Suppressor macrophage (primary cell): ENCODE results near the gene CKAP4.

ENCODE experiments used
- DNase-seq, 4 experiments: peaks; one replicate each; pipeline ENCODE4 v3.0.0-alpha.2; 2020 to 2022

CKAP4 gene

DNA sequence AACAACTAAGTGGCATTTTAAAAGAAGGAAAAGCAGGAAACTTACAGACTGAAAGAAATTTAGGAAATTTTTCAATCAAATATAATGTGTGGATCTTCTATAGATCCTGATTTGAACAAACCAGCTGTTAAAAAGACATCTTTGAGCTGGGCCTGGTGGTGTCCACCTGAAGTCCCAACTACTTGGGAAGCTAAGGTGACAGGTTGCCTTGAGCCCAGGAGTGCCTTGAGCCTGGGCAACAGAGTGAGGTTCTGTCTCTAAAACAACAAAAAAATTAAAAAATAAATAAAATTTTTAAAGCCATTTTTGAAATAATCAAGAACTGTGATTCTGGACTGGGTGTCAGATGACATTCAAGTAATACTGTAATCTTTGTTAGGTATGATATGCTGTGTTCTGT, 7.0 kb downstream of the CKAP4 start:
- no peak for DNase-seq

DNA sequence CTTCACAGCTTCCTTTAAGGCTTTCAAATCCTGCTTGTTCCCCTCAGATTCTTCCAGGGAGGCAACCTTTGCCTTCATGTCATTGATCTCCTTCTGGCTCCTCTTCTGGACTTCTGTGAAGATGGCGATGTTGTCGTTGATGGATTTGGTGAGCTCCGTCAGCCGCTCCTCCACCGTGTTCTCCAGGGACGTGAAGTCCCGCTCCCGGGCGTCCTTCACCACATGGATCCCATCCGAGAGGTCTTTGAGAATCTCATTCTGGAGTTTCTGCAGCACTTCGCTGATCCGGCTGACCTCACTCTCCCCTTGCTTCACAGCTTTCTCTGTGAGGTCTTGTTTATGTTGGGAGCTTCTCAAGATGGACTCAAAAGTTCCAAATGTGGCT, 7.9 kb downstream of the CKAP4 start:
- no peak for DNase-seq

DNA sequence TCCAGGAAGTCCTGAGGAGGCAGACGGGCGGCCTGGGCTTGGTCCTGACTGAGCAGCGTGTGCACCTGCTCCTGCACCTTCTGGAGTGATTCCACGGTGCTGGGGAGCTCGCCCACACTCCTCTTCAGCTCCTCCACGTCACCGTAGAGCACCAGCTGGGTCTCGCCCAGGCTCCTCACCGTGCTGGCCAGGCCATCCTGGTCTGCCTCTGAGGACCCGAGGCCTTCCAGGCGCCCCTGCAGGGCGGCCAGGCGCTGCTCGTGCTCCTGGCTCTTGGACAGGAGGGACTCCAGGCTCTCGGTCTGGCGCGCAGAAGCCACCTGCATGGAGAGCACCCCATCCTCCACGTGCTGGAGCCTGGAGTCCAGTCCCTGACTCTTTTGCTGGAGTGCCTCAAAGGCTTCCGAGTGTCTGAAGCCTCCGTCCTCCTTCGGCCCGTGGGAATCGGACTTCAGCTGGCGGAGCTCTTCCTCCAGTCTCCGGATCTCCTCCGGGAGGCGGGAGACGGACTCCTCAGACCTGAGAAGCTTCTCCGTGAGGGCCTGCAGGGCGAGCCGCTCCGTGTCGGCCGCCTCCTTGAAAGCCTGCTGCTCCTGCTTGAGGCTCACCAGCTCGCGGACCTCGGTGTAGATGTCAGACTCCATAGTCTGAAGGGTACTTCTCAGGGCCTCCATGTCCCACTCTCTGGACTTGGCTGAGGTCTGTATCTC, 8.4 kb downstream of the CKAP4 start:
- no peak for DNase-seq

DNA sequence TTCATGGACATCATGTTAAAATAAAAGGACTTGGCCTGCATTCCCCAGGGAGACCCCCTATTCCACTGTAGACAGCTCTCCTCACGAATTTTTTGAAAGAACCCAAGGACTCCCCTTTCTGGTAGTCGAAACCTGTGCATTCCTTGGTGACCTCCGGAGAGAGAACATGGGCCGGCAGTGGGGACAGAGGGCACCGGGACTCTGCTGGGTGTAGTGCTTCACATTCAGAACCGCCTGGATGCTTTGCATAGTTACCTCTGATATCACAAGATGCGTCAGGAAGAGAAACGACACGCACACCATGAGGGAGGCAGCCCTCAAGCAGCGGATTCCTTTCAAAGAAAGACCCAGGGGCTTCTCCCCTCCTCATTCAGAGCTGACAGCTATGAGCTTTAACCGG, 9.7 kb downstream of the CKAP4 start:
- no peak for DNase-seq

DNA sequence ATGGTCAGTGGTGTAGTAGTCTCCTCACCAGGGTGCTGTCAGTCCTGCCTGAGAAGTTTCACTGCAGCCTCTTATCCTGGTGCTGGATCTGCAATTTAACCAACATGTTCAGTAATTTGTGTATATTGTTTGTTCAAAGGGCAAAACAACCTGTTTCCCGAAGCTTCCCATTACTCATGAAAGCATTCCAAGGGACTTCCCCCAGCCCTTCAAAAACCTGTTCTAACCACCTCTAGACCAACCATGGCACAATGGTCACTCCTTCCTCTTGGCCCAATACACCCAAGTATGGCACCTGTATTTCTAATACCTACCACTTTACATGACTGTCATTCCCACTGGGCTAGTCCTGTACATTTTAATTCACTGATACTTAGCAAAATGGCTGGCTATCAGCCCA, 12.1 kb downstream of the CKAP4 start:
- DNase-seq: no peak

DNA sequence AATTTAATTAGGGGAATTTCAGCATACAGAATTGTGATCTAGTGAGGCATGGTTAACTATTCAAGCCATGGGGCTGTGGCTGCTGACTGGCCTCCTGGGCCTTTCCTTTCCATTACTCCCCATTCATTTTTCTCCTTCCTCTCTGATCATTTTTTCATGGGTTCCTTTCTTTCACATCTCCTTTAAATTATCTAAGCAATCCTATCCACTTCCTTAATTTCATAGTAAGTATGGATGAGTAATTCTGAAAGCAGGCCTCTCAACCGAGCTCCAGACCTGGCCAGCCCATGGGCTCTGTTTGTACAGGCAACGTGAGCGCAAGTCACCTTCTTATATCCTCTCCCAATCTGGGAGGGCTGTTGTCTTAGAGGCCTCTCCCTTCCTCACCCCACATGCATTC, 13.4 kb downstream of the CKAP4 start:
- DNase-seq: peak in 3 of 4 experiments; percentile 37 to 55 (median 54)

DNA sequence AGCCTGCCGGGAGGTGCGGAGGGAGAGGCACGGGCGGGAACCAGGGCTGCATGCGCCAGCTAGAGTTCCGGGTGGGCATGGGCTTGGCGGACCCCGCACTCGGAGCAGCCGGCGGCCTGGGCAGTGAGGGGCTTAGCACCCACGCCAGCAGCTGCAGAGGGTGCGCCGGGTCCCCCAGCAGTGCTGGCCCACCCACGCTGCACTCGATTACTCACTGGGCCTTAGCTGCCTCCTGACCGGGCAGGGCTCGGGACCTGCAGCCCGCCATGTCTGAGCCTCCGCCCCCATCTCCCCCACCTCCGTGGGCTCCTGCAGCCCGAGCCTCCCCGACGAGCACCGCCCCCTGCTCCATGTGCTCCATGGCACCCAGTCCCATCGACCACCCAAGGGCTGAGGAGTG, 14.8 kb downstream of the CKAP4 start:
- DNase-seq: no peak

DNA sequence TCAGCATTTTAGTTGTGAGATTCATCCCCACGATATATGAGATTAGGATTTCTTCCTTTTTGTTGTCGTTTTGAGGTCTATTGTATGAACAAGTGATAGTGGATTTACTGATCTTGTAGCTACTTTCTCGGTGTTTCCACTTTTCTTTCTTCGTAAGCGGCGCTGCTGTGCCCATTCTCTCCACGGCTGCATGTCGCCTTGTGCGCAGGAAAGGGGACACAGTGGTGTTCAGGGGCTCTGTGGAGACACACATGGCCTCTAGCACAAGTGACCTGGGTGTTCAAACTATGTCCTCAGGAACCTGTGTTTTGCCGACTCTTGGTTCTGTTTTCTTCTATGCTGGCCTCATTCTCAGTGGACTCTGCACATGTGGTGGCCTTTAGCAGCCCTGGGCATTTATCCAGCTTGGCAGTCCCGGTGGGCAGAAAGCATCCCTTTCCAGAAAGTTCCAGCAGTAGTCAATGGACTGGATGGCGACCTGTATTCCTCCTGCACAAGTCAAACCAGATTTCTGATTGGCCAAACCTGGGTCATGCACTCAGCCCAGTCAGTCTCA, 18.7 kb downstream of the CKAP4 start:
- DNase-seq: no peak

DNA sequence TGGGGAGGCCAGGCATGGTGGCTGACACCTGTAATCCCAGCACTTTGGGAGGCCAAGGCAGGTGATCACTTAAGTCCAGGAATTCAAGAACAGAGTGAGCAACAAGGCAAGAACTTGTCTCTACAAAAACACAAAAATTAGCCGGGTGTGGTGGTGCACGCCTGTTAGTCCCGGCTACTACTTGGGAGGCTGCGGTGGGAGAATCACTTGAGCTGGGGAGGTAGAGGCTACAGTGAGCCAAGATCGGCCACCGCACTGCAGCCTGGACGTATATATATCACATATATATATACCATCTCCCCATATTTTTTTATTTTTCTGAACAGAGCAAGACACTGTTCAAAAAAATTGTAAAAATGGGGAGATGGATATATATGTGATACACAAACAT, 19.5 kb downstream of the CKAP4 start:
- no peak for DNase-seq

DNA sequence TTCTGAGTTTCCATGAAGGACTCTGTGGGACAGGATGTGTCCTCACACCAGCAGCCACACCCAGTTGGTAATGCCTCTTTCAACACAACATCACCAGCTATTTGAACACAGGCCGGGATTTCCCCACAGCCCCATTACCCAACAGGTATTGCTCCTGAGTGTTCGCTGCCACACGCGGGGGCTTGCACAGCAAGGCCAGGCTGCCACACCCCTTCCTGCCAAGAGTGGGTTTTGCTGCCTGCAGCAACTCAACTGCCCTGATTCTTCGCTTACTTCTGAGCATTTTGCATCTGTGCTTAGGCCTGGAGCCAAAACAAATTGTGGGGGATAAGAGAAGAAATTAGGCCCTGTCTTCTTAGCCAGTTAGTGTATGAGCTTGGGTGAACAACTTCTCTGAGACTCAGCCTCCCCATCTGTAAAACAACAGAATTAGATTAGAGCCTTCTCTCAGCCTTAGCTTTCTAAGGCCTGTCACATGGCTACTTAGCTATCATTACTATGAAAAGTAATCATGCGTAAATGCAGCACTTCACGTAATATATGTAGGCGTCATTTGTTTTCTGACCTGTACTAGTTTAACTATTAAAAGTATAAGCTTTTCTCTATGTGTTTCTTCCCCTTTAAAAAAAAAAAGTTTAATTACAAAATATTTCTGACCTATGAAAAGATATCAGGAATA, 20.0 kb downstream of the CKAP4 start:
- DNase-seq: peak; percentile 64 to 83 (median 80)

DNA sequence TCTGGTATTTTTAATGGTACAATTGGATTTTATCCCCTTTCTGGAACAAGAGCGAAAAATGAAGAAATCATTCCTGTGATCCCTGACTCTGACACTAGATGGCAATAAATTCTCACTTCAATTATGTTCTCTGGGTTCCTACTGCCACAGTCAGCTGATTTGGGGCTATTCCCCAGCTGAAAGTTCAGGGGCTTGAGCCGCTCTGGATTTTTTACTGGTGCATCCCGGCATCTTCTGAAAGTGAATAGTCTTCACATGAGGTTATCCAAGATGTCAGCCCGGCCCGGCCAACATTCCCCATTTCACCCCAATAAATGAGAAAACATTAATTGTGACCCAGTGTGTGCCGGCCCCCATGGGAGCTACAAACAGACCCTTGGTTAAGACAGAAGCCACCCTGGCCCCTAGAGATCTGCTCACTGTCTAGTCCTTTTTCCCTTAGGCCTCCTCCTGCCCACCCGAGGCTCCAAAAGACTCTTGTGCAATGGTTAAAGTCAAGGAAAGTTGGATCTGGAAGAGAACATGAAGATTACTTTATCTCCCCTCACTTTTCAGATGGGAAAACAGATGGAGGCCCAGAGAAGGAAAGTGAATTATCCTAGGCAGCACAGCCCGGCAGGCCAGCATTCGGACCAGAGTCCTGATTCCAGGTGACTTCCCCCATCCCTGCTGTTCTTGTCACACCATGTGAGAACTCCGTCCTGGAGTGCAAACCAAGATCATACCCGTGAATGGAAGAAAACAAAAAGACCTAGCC, 20.8 kb downstream of the CKAP4 start:
- peak; percentile 50 to 78 (median 74) for DNase-seq

DNA sequence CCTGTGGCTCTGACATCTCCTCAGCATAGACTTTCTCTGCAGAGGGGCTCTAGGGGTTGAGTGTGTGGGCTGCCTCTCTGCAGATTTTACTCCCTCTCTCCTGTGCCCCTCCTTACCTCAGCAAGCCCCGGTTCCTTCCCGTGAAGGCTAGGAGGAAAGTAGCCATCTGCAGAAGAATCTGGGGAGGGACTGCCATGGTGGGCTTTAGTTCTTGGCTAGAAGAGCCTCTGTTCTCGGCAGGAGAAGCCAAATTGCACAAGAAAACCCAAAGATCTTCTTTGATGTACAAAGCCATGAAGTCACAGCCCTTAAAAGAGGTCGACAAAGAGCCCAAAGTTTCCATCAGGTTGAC, 23.5 kb downstream of the CKAP4 start:
- DNase-seq: no peak

DNA sequence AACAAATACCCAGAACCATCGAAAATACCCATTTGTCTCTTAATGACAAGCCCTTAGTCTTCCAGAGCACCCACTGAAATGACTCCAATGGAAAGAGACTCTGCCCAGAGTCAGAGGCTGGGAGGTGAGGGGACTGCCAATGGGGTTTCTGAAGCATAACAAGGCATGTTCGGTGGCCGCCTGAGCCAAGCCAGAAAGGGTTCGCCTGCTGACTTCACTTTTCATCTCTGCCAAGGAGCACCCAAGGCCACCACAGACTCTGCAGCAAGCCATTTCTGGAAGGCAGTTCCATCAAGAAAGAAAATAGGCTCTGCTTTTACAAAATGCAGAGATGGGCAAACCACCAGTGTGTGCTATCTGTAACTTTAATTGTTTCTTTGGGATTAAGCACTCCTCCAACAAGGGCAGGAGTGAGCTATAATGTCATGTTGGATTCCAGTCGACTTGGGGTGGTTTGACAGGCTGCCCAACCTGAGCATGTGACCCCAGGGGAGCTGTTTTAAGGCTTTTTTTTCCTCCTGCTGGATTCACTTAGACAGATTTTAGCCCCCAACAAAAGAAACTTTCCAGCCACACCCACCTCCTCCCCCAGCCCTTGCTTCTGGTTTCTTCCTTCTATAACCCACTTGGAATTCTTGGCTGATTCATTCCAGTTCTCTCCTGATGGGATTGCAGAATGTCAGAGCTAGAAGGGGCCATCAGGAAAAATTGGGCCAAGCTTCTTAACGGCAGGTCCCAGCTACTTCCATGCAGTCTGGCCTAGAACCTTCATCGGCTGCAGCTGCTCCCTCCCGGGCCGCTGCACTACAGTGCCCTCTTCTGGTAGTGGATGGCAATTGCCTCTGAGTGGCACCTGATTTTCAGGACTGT, 24.1 kb downstream of the CKAP4 start:
- peak; percentile 78 to 84 (median 82) for DNase-seq

DNA sequence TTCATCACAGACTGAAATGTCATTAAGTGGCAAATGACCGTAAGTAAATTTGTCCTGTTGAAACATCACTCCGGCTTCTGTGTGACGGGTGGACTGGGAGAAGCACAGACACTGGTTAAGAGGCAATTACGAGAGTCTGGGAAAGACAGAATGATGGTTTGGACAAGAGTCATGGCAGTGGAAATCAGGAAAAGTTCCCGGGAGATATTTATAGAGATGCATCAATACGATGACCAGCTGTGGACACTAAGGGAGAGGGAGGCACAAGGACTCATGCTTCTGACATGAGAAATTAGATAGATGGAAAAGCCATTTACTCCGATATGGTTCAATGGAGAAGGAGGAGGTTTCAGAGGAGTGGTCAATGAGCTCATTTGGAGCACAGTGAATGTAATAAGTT, 27.3 kb downstream of the CKAP4 start:
- no peak for DNase-seq

DNA sequence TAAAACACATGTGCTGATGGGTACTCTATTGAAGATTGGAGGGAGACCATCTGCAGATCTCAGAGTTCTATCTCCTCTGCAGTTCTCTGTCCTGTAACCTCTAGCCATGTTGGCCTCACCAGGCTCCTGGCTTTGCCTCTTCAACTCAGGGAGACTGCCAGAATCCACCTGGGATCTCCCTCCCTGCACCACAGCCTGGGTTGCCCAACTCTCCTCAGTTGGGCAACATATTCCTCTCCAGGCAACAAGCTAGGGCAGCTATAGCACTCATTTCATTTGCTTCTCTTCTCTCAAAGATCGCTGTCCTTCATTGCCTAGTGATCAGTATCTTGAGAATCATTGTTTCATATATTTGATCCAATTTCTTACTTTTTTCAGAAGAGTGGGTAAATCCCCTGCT, 28.8 kb downstream of the CKAP4 start:
- no peak for DNase-seq

DNA sequence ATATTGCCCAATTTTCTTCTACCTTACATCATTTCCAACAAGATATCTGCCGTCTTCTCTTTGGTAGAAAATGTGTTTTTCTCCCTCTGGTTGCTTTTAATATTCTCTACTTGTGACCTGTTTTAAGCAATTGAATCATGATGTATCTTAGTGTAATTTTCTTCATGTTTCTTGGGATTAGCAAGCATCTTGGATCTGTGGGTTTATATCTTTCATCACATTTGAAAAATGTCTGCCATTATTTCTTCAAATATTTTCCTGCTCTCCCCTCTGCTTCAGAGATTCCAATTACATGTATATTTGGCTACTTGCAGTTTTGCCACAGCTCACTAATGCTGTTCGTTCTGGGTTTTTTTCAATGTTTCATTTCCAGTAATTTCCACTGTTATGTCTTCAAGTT, 30.1 kb downstream of the CKAP4 start:
- no peak for DNase-seq

DNA sequence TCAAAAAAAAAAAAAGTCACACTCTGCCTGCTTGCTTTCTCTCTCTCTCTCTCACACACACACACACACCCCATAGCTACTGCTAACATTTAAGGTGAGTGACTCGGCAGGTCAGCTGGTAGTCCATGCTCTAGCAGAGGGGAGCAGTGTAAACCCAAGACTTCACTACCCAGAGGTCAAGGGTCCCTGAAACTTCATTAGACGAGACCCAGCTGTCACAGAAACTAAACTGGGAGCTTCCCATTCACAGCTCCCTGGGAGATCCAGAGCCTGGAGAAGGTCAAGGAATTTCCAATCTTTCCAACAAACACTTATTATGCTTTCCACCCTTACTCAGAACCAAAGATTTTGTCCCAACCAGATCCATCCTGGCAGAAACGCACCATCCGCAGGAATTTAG, 33.2 kb downstream of the CKAP4 start:
- no peak for DNase-seq

DNA sequence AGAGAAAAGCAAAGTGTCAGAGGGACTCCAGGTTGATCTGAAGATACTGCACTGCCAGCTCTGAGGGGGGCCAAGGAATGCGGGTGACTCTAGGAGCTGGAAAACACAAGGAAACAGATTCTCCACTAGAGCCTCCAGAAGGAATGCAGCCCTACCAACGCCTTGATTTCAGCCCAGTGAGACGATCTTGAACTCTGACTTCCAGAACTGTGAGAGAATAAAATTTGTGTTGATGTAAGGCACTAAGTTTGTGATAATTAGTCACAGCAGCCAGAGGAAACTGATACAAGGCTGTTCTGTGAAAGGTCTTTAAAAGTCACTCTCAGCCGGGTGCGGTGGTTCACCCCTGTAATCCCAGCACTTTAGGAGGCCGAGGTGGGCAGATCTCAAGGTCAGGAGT, 34.2 kb downstream of the CKAP4 start:
- DNase-seq: no peak

DNA sequence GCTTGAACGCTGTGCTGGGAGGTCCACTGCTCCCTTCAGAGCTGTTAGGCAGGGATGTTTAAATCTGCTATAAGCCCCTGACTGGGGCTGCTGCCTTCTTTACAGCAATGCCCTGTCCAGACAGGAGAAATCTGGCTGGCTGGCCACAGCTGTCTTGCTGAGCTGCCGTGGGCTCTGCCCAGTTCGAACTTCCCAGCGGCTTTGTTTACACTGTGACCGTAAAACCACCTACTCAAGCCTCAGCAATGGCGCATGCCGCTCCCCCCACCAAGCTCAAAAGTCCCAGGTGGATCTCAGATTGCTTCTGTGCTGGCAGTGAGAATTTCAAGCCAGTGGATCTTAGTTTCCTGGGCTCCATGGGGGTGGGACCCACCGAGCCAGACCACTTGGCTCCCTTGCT, 35.8 kb downstream of the CKAP4 start:
- no peak for DNase-seq

DNA sequence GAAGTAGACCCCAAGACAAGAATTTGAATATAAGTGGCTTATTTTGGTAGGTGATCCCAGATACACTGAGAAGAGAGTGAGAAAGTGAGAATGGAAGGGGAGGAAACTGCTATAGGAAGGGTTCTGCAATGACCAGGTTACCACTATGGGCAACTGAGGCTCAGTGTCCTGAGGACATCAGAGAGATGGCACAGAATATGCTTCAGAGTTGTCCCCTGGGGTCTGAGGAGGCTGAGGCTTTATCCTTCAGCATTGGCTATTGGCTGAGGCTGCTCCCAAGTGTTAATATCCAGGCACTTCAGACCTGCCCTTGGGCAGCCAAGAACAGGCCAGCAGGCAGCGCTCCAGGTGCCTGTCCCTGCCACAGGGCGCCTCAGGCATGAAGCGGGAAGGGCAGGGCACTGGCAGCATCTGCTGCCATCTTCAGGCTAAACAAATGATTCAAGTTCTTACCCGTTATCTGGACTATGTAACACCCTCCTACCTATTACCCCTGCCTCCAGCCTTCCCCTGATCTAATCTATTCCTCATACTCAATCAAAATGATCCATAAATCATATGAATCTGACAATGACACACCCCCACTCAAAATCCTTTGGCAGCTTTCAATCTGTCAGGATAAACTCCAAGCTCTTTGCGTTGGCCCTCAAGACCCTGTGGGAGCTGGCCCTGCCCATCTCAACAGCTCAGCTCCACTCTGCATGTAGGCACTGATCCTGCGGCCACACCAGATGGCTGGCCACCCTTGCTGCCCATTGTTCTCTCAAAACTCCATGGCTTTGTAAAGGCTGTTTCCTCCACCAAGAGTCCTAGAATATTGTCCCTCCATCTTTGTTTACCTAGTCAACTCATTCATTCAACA, 42.4 kb downstream of the CKAP4 start:
- DNase-seq: no peak

DNA sequence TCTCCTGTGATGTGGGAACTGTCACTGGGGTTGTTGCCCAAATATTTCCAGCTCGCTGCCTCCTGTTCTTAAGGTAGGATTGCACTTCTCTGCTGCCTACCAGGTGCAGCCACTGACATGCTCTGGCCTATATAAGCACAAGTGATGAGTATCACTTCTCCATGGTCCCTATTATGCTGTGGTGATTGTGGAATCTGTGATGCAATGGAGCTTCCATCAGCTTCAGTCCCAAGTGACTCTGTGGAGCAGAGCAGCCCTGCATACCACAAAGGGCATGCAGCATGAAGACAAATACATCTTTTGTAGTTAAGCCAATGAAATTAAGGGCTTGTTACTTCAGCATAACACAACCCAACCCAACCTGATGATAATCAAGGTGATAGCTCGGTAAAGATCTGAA, 43.5 kb downstream of the CKAP4 start:
- DNase-seq: no peak
